HG03280 (cell line): Measurements from ENCODE around the gene BEND5.
A peak's percentile ranks its signal among the peaks of the same experiment; 100 is the strongest.

Source experiments
- ATAC-seq: cut with Tn5 transposase; IDR thresholded peaks from one replicate; pipeline ENCODE4 v1.9.1; 2021; ENCODE audit warnings: mild to moderate bottlenecking, moderate library complexity; ENCODE audit not compliant: unreplicated experiment

The BEND5 gene

DNA sequence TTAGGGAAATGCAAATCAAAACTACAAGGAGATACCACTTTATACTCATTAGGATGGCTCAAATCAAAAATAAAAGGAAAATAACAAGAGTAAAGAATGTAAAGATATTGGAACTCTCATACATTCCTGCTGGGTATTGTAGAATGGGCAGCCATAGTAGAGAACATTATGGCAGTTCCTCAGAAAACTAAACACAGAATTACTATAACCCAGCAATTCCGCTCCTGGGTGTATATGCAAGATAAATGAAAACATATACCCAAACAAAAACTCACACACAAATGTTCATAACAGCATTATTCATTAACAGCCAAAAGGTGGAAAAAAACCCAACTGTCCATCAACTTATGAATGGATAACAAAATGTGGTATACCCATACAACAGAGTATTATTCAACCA, 11.4 kb downstream of the BEND5 start:
- ATAC-seq, result no peak

- ATAC-seq, result no peak
These were observed 14.7 kb downstream of the BEND5 start for GRCh38 chr1:48761986-48762385.

DNA sequence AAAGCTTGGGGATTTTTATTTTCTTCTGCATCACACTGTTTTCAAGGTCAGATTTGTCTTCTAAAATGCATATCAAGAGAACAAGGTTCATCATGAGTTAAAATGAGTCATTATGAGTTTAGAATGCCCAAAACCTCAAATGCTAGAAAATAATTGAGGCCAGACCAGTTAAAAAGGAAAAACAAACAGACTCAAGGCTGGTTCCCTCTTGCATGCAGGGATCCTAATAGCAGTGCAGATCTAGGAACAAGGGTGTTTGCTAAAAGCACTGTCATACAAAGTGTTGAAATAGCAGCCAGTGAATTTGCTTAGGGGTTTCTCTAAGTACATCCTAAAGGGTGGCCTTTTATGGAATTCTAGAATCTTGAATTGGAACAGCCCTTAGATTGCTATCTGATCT, 15.3 kb downstream of the BEND5 start:
- ATAC-seq, result no peak

DNA sequence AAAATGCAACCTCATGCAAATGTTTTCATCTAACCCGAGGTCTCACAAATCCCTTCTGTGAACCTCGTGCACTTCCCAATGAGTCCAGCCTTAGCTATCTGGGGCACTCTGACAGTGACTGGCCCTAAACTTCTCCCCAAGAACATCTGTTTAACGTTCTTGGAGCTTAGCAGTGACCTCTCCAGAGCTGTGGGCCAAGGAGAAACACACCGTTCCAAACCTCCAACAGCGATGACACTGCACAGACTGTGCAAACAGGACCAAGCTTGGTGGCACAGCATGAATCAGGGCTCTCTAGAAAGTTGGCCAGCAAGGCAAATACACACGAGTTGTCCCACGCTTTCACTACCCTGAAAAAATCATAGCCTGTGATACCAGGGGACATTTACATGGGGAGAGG, 15.8 kb downstream of the BEND5 start:
- no peak for ATAC-seq

DNA sequence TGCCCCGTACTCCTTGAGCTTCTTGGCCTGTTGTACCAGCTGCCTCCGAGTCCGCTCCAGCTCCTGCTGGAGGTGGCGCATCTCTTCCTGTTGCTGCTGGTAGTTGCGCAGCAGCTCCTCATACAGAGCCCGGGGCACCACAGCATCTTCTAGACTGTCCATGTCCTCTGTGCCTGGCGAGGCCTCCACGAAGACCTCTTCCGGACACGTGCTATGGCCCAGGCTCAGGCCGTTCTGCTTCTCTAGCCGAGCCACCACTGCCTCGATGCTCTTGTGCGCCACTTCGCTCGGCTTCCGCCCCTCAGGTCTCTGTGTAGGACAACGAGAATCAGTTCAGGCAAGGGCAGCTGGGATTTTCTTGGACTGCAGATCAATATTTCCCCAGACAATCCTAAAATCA, 17.7 kb downstream of the BEND5 start:
- ATAC-seq, result no peak

- ATAC-seq, result no peak
These were observed 19.3 kb downstream of the BEND5 start for GRCh38 chr1:48757363-48757762.

- ATAC-seq, result no peak
These were observed 19.9 kb downstream of the BEND5 start for GRCh38 chr1:48756683-48757316.

DNA sequence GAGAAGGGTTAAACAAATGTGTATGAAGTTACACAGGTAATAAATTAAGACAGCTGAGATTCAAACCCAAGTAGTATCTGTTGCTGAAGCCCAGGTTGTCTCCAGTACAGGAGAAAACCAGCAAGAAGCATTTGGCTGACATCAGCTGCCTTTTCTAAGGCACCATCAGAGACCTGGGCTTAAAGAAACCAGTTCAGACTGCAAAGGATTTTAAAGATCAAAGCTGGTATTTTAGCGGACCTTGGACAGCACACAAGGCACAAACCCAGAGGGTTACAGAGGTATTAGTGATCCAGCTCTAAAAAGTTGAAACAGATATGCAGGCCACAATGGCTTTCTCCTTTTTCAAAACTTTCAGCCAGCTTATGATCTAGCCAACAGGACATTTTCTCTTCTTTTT, 23.4 kb downstream of the BEND5 start:
- no peak for ATAC-seq

DNA sequence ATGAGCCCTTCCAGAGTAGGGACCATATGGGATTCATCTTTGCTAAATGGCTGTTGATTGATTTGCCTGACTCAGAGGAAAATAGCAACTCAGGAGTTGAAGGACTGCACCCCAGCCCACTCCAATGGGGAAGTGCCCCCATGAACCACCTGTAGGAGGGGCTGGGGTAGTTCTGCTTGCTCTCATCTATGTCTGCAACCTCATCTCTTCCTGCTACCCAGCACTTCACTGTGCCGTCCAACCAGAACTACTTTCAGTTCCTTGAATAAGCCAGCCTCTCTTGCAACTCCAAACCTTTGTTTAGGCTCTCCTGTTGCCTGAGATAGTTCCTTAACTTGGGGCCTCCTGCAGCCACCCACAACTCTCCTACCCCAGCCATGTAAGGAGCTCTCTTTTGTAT, 26.6 kb downstream of the BEND5 start:
- no peak for ATAC-seq

- ATAC-seq, result no peak
These were observed 27.6 kb downstream of the BEND5 start for GRCh38 chr1:48749068-48749467.

GRCh38 chr1:48746906-48747305, 29.8 kb downstream of the BEND5 start:
- no peak for ATAC-seq

- no peak for ATAC-seq
These were observed 32.7 kb downstream of the BEND5 start for GRCh38 chr1:48744032-48744431.

DNA sequence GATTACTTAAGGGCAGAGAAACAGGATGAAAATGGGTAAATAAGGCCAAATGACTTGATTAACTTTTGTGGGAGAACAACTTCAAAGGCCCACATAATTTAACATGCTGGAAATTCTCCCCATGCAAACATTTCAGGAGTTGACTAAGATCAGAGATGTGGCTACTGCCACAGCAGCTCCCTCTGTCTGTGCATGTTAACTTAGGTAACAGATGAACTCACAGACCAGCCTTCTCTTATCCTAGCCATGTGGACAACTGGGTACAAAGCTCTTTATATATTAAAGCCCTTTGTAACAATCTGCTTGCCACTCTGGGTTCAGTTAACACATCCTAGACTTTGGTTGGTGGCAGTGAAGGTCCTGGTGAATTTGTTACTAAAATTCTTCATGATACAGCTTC, 33.2 kb downstream of the BEND5 start:
- ATAC-seq, result no peak

GRCh38 chr1:48741380-48741779, 35.3 kb downstream of the BEND5 start:
- no peak for ATAC-seq

DNA sequence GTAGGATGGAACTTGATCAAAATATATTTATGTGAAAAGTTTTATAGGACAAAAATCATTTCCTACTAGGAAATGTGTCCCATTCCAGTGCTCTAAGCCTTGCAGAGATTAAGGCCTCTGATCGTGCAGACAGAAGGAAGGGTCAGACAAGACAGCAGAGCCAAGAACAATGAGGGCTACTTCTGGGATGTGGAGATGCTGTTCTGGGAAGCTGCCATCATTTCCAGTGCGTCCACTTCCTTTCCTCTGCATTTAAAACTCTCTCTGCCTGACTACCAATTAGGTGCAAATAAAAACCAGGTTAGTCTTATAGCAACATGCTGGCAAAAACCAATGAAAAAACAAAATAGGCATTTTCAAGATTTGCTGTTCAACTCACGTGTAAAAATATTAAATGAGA, 36.1 kb downstream of the BEND5 start:
- ATAC-seq, result no peak

GRCh38 chr1:48739091-48739490, 37.6 kb downstream of the BEND5 start:
- ATAC-seq, result no peak

- no peak for ATAC-seq
These were observed 38.3 kb downstream of the BEND5 start for GRCh38 chr1:48738356-48738755.

- ATAC-seq, result no peak
These were observed 40.9 kb downstream of the BEND5 start for GRCh38 chr1:48735796-48736195.

- peak; percentile 53 for ATAC-seq
These were observed 46.4 kb downstream of the BEND5 start for GRCh38 chr1:48730164-48730910.

- ATAC-seq, result no peak
These were observed 48.1 kb downstream of the BEND5 start for GRCh38 chr1:48728584-48728983.

- no peak for ATAC-seq
These were observed 50.0 kb downstream of the BEND5 start for GRCh38 chr1:48726557-48727215.

DNA sequence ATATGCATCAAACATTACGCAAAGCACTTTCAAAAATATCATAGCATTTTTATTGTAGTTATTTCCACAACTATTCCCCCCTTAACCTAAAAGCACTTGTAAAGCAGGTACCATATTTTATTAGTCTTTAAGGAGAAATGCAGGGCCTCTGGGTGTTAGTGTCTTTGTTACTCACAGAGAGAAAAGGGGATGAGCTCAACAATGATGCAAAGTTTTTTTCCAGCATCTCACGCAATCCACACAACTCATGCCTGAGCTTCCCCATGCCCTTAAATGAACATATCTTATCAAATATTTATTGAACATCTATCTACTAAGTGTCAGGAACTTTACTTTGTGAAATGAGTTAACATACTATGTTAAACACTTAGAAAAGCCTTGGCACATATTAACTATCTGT, 50.6 kb downstream of the BEND5 start:
- ATAC-seq, result no peak
